Endothelial cell of umbilical vein (primary cell): ENCODE results near the gene RAD9B. TPM values are rescaled to one million over a fixed set of nuclear protein-coding genes. Genes with fewer than 3 reads are reported as not detected.

Experiments used
- BruUV-seq: library from RNA; stranded (reverse); fragments of 400-500 nt; replicated peaks from 2 replicates; lab custom pipeline; 2021; lab: Mats Ljungman, UMichigan
- CTCF ChIA-PET: fragments of 300-600, 350-600 bp; sonication (Branson Sonifier 250); formaldehyde crosslinking; loops from one replicate; lab custom pipeline; 2021; ENCODE audit warnings: antibody characterized with exemption, inconsistent platforms; lab: Charles Lee
- POLR2A ChIA-PET: fragments of 300-600, 350-600 bp; sonication (Branson Sonifier 250); formaldehyde crosslinking; loops from one replicate; lab custom pipeline; 2021; ENCODE audit warnings: antibody characterized with exemption, inconsistent platforms; lab: Charles Lee
- DNase-seq: peaks from one replicate; pipeline ENCODE4 v3.0.0-alpha.2; 2011; ENCODE audit warnings: low read depth, low spot score
- FAIRE-seq: peaks from 2 replicates; lab custom pipeline; 2011; peaks lifted over from hg19 to GRCh38; lab: Jason Lieb, UNC
- H2AFZ ChIP-seq: 2 replicates; pipeline ENCODE4 v1.6.0; 2012; ENCODE audit warnings: low read depth, low read length, control low read depth, inconsistent platforms
- H3K27ac ChIP-seq: 2 replicates; pipeline ENCODE4 v1.5.1; 2011; ENCODE audit warnings: low read depth, mild to moderate bottlenecking, control low read depth, low read length, moderate library complexity; ENCODE audit not compliant: insufficient read depth
- H3K27me3 ChIP-seq, 2 experiments: 2 replicates each; pipeline versions ENCODE4 v1.6.0 to v1.6.1; 2011; ENCODE audit warnings: low read length in 2 of 2, mixed read lengths in 1 of 2; ENCODE audit not compliant: control insufficient read depth in 2 of 2, insufficient read depth in 2 of 2
- H3K36me3 ChIP-seq, 2 experiments: 2 replicates in 1 of 2; 3 replicates in 1 of 2; pipeline ENCODE4 v1.5.1; 2011; ENCODE audit warnings: low read length in 2 of 2, mild to moderate bottlenecking in 1 of 2, moderate library complexity in 1 of 2; ENCODE audit not compliant: control insufficient read depth in 2 of 2, insufficient read depth in 2 of 2; ENCODE audit errors: extremely low read depth in 1 of 2
- H3K4me1 ChIP-seq: 3 replicates; pipeline ENCODE4 v1.5.1; 2011; ENCODE audit warnings: mild to moderate bottlenecking, low read length; ENCODE audit not compliant: control insufficient read depth, insufficient read depth; ENCODE audit errors: extremely low read depth
- H3K4me2 ChIP-seq: 2 replicates; pipeline ENCODE4 v1.6.1; 2011; ENCODE audit warnings: low read length, control low read depth, mixed read lengths; ENCODE audit not compliant: insufficient read depth
- H3K4me3 ChIP-seq, 3 experiments: fragments of 200-600 bp in 1 of 3; sonication (generic), shearing (Covaris generic) in 1 of 3; replicated peaks in 1 of 3; 2 replicates each; pipeline ENCODE4 v1.5.1; 2011 to 2016; ENCODE audit warnings: control low read depth in 3 of 3, low read length in 3 of 3, mild to moderate bottlenecking in 2 of 3, inconsistent platforms in 1 of 3, low read depth in 1 of 3, moderate library complexity in 1 of 3; ENCODE audit not compliant: insufficient read depth in 1 of 3
- H3K79me2 ChIP-seq: 2 replicates; pipeline ENCODE4 v1.6.0; 2012; ENCODE audit warnings: low read length, inconsistent platforms; ENCODE audit not compliant: control insufficient read depth, insufficient read depth
- H3K9ac ChIP-seq: replicated peaks from 2 replicates; pipeline ENCODE3; 2011; ENCODE audit warnings: low read length, control low read depth; ENCODE audit not compliant: insufficient read depth; ENCODE audit errors: extremely low read depth
- H3K9me1 ChIP-seq: replicated peaks from 3 replicates; pipeline ENCODE4 v1.6.0; 2011; ENCODE audit warnings: mild to moderate bottlenecking, low read length; ENCODE audit not compliant: control insufficient read depth, insufficient read depth; ENCODE audit errors: extremely low read depth
- H3K9me3 ChIP-seq: replicated peaks from 2 replicates; pipeline ENCODE4 v1.5.1; 2012; ENCODE audit warnings: low read length, inconsistent platforms; ENCODE audit not compliant: control insufficient read depth, insufficient read depth
- H4K20me1 ChIP-seq: replicated peaks from 2 replicates; pipeline ENCODE3; 2011; ENCODE audit warnings: mild to moderate bottlenecking, low read length; ENCODE audit not compliant: control insufficient read depth, insufficient read depth; ENCODE audit errors: extremely low read depth
- EZH2 ChIP-seq: IDR thresholded peaks from 2 replicates; pipeline ENCODE4 v1.6.1; 2012; ENCODE audit warnings: borderline replicate concordance, low read depth, mild to moderate bottlenecking, moderate library complexity, low read length, inconsistent platforms; ENCODE audit not compliant: severe bottlenecking
- FOS ChIP-seq: IDR thresholded peaks from 2 replicates; pipeline ENCODE4 v1.6.1; 2011; ENCODE audit warnings: mild to moderate bottlenecking, low read length, moderate library complexity, borderline replicate concordance; ENCODE audit not compliant: insufficient read depth
- GATA2 ChIP-seq: IDR thresholded peaks from 2 replicates; pipeline ENCODE4 v1.7.0; 2011; ENCODE audit warnings: low read depth, mild to moderate bottlenecking, moderate library complexity, mixed read lengths, low read length; ENCODE audit not compliant: insufficient read length, insufficient read depth
- JUN ChIP-seq: IDR thresholded peaks from 2 replicates; pipeline ENCODE4 v1.6.1; 2011; ENCODE audit warnings: borderline replicate concordance, low read depth; ENCODE audit not compliant: insufficient read length, insufficient read depth
- MAX ChIP-seq: IDR thresholded peaks from 2 replicates; pipeline ENCODE4 v1.6.1; 2011; ENCODE audit not compliant: insufficient read depth, insufficient read length
- MYC ChIP-seq: IDR thresholded peaks from one replicate; pipeline ENCODE4 v1.6.1; 2011; ENCODE audit warnings: mild to moderate bottlenecking, low read depth, low read length
- POLR2A ChIP-seq: IDR thresholded peaks from 2 replicates; pipeline ENCODE4 v1.6.1; 2012; ENCODE audit warnings: low read depth, mild to moderate bottlenecking, control low read depth, low read length
- POLR2AphosphoS5 ChIP-seq: IDR thresholded peaks from 2 replicates; pipeline ENCODE4 v1.6.1; 2012; ENCODE audit warnings: low read depth, mild to moderate bottlenecking, control low read depth, low read length, moderate library complexity; ENCODE audit not compliant: insufficient read depth
- dilution Hi-C: fragments of 300-500 bp; cut with MboI; formaldehyde crosslinking; loops from one replicate; pipeline ENCODE4 v1.15.0; 2019; ENCODE audit warnings: low sequenced_read_pairs; ENCODE audit not compliant: extremely low pct_ligation_motif_present
- intact Hi-C: fragments of 100-400 bp; cut with micrococcal nuclease; formaldehyde crosslinking; loops from one replicate; pipeline ENCODE4 v1.10.0; 2022
- polyA plus RNA-seq, 4 experiments: library from polyadenylated mRNA; depleted of rRNA in 3 of 4; stranded (reverse) in 3 of 4; unstranded in 1 of 4; fragments of >200 nt; gene quantifications; 2 replicates each; pipeline versions ENCODE4 v1.2.1 to v1.2.3, GENCODE V29; 2011 to 2012; ENCODE audit warnings: missing spikeins in 1 of 4
- total RNA-seq: library from RNA; stranded (reverse); gene quantifications from 2 replicates; pipeline ENCODE4 v1.2.3, GENCODE V29; 2021
- TF ChIP-seq, protein P1 (sequence below), 2 donors: IDR thresholded peaks; 1 replicate in 1 of 2; 2 replicates in 1 of 2; pipeline ENCODE4 v1.5.1; 2011; ENCODE audit warnings: low read length in 2 of 2, mild to moderate bottlenecking in 2 of 2, moderate library complexity in 2 of 2, control low read depth in 1 of 2, inconsistent platforms in 1 of 2, low read depth in 1 of 2; ENCODE audit not compliant: insufficient read depth in 1 of 2; ENCODE audit errors: extremely low read depth in 1 of 2

RAD9B gene
- total and polyA plus RNA-seq, 2 donors (not counting 3 experiments of a cell fraction or from before 2014, with no cell fraction given): 0.11 to 0.15 TPM

DNA sequence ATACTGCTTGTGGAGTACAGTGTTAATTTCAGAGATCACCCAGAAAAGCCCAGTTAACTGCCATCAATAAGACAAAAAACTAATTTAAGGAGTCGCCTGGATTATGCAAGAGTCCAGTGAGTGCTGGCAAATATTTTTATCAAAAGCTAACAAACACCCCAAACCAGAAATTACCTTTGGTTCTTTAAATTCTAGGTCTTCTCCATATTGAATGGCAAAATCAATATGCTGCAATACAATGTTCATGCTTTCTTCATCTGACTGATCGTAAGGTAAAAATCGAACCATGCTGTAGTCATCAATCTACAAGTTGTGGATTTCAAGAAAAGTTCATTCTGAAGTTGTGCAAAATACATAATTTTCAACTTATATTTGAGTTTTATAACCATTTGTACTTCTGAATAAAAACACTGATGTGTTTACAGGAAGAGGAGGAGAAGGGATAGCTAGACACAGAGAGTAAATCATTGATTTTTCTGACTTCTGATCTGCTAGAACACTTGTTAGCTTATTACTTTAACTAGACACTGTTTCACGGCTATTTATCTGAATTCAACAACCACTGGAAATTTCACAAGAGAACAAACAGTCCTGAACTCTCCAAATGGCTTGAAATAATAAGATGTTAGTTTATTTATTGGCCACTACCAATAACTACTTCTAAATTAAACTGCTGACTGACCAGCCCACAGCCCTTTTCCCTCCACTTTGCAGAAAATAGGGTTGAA lies 48.4 kb upstream of the RAD9B start:
- H3K27ac ChIP-seq: no peak overlapping the region
- POLR2A ChIA-PET: no interaction called here
- peaks cover 5% of the 10 kb centered on the region for H3K4me1 ChIP-seq
- TF ChIP-seq POLR2AphosphoS5: no peak
- TF ChIP-seq GATA2: no peak
- TF ChIP-seq MAX: no peak
- TF ChIP-seq POLR2A: no peak
- no peak for TF ChIP-seq EZH2
- TF ChIP-seq JUN: no peak
- intact Hi-C loops (loop anchor here (5.0 kb wide), 2 partner anchors 289 to 434 kb away; partner anchors contain the start of gene PPP1CC), dilution Hi-C loops (no loop called here)
- no TSS peak for BruUV-seq
- DNase-seq (no peak), FAIRE-seq (no peak)
- H4K20me1 ChIP-seq: no peaks in the 10 kb centered on the region
- H3K36me3 ChIP-seq: peaks cover 0 to 4% of the 10 kb centered on the region in 2 experiments
- H3K27me3 ChIP-seq: no peaks in the 10 kb centered on the region
- H3K79me2 ChIP-seq: peaks cover 14% of the 10 kb centered on the region
- CTCF ChIA-PET: interaction anchor here (1.7 to 2.8 kb wide), 2 partner anchors 24 to 148 kb away, joined by 5 to 21 read pairs; no protein-coding TSS in a partner anchor
- no peak overlapping the region for H3K4me2 ChIP-seq
- no peak overlapping the region for H2AFZ ChIP-seq
- H3K9me1 ChIP-seq: no peaks in the 10 kb centered on the region
- no peaks in the 10 kb centered on the region for H3K9me3 ChIP-seq
- H3K9ac ChIP-seq: no peak overlapping the region
- no peak overlapping the region for H3K4me3 ChIP-seq

DNA sequence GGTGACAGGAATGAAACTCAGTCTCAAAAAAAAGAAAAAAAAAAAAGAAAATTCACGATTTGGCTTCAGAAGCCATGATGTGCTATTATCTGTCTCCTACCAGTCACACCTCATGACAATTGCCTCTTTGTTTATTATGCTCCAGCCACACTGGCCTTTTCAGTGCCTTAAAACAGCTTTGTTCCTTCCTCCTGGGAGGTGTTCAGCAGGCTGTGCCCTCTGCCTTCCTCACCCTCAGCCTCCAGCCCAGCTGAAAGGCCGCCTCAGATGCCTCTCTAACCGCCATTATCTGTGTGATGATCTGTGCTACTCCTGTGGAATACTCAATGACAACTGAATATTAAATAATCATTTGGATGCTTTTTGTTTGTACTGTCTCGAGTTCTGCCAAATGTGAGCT lies 43.4 kb upstream of the RAD9B start:
- Histone ChIP-seq H3K9me3 (no peaks in the 10 kb centered on the region), H3K27ac (no peak overlapping the region), H4K20me1 (no peaks in the 10 kb centered on the region), H3K79me2 (no peaks in the 10 kb centered on the region), H2AFZ (no peak overlapping the region), H3K9me1 (no peaks in the 10 kb centered on the region), H3K4me3 (no peak overlapping the region), H3K9ac (no peak overlapping the region), H3K27me3 (no peaks in the 10 kb centered on the region), H3K36me3 (peaks cover 2 to 8% of the 10 kb centered on the region in 2 experiments), H3K4me1 (no peaks in the 10 kb centered on the region), H3K4me2 (no peak overlapping the region)
- BruUV-seq: no TSS peak
- FAIRE-seq (no peak), DNase-seq (no peak)
- dilution Hi-C loops: no loop called here
- TF ChIP-seq MYC: no peak
- TF ChIP-seq POLR2AphosphoS5: no peak
- no peak for TF ChIP-seq JUN
- no peak for TF ChIP-seq POLR2A
- no peak for TF ChIP-seq FOS
- TF ChIP-seq MAX: no peak
- TF ChIP-seq GATA2: no peak
- TF ChIP-seq EZH2: no peak
- TF ChIP-seq, protein P1, sequence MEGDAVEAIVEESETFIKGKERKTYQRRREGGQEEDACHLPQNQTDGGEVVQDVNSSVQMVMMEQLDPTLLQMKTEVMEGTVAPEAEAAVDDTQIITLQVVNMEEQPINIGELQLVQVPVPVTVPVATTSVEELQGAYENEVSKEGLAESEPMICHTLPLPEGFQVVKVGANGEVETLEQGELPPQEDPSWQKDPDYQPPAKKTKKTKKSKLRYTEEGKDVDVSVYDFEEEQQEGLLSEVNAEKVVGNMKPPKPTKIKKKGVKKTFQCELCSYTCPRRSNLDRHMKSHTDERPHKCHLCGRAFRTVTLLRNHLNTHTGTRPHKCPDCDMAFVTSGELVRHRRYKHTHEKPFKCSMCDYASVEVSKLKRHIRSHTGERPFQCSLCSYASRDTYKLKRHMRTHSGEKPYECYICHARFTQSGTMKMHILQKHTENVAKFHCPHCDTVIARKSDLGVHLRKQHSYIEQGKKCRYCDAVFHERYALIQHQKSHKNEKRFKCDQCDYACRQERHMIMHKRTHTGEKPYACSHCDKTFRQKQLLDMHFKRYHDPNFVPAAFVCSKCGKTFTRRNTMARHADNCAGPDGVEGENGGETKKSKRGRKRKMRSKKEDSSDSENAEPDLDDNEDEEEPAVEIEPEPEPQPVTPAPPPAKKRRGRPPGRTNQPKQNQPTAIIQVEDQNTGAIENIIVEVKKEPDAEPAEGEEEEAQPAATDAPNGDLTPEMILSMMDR (IDR thresholded peaks at IDR 0.05; ENCODE audit: extremely low read depth in 1 of 2, insufficient read depth in 1 of 2, low read depth in 1 of 2, low read length in 2 of 2): no peak
- ChIA-PET POLR2A (no interaction called here), CTCF (interaction anchor here (1.4 to 2.1 kb wide), 2 partner anchors 9 to 10 kb away, joined by 4 to 9 read pairs; partner anchors contain the start of genes ARPC3, FAM216A and GPN3)
- intact Hi-C loops: no loop called here
